ENCODE results near the gene MSH4.
"Not testable (repeated sequence)": the region's sequence is repeated elsewhere in the genome, so short reads cannot be mapped to it uniquely, and the experiment has no call there.

The MSH4 gene

DNA sequence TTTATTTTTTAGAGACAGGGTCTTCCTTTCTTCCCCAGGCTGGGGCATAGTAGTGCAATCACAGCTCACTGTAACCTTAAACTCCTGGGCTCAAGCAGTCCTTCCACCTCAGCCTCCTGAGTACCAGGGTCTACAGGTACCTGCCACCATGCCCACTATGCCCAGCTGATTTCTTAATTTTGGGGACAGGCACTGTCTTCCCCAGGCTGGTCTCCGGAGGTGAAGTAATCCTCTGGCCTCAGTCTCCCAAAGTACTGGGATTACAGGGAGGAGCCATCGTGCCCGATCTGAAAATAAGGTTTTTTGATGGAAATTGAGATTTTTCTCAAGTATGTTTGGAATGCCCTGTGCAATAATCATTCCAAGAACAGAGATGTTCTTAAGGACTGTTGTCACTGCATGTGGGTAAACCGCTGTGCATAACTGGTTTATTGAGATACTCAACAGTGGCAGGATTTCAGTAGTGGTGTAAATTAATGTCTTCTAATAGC is 934 bp upstream of the MSH4 start:
- in situ Hi-C loops (cut with MboI; ENCODE audit: low sequenced_read_pairs), result no loop called here

DNA sequence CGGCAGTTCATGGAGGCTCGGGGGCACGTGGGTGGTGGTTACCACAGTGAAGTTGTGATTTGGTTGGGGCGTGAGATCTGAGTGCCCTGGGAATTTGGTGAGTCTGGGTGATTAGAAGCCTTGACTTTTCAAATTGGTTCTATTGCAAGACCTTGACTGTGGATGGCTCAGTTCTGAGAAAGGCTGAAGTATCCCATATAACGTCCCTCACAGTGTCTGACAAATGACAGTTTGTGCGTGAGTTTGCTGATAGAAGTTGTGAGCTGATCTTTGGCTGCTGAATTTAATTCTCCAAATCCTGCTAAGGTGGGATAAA is 549 bp downstream of the MSH4 start:
- in situ Hi-C loops (cut with MboI; ENCODE audit: low sequenced_read_pairs), result no loop called here

DNA sequence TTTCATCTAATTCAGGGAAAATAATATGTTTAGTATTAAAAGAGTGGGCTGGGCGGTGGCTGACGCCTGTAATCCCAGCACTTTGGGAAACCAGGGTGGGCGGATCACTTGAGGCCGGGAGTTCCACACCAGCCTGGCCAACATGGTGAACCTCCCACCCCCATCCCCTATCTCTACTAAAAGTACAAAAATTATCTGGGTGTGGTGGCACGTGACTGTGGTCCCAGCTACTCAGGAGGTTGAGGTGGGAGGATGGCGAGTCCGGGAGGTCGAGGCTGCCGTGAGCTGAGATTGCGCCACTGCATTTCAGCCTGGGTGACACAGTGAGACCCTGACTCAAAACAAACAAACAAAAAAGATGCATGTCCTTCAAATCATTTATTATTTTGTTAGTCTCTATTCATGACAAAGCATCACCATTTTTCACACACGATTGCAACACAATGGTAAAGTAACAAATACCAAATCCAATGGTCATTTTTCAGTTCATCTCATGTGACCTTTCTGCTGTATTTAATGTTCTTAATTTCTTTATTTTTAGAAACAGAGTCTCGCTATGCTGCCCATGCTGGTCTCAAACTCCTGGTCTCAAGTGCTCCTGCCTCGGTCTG is 1.0 kb downstream of the MSH4 start:
- in situ Hi-C loops (cut with MboI; ENCODE audit: low sequenced_read_pairs), result no loop called here

DNA sequence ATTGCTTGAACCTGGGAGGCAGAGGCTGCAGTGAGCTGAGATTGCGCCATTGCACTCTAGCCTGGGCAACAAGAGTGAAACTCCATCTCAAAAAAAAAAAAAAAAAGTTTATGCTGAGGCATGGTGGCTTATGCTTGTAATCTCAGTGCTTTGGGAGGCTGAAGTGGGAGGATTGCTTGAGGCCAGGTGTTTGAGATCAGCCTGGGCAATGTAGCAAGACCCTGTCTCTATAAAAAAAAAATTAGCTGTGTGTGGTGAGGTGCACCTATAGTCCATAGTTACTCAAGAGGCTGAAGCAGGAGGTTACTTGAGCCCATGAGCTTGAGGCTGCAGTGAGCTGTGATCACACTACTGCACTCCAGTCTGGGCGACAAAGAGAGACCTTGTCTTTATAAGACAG is 4.8 kb downstream of the MSH4 start:
- in situ Hi-C loops (cut with MboI; ENCODE audit: low sequenced_read_pairs), result not testable (repeated sequence)

DNA sequence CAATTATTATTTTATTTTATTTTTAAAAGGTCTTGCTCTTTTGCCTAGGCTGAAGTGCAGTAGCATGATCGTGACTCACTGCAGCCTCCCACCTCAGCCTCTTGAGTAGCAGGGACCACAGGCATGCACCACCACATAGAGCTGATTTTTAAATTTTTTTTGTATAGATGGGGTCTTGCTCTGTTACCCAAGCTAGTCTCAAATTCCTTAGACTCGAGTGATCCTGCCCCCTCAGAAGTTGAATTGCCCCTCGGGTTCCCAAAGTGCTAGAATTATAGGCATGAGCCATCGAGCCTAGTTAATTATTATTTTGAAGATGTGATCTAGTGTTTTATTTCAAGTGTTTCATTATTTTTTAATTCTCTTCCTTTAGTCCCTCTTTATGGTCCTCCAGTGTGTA is 12.2 kb downstream of the MSH4 start:
- in situ Hi-C loops (cut with MboI; ENCODE audit: low sequenced_read_pairs), result no loop called here

DNA sequence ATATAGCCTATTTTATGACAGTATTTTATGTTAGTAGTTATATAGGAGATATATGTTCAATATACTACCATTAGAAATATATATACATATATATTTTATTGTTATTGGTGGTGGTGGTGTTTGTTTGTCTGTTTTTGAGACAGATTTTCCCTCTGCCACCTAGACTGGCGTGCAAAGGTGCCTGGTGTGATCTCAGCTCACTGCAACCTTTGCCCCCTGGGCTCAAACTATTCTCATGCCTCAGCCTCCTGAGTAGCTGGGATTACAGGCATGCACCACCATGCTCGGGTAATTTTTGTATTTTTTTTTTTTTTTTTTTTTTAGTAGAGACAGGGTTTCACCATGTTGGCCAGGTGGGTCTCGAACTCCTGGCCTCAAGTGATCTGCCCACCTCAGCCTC is 13.4 kb downstream of the MSH4 start:
- in situ Hi-C loops (cut with MboI; ENCODE audit: low sequenced_read_pairs), result not testable (repeated sequence)

DNA sequence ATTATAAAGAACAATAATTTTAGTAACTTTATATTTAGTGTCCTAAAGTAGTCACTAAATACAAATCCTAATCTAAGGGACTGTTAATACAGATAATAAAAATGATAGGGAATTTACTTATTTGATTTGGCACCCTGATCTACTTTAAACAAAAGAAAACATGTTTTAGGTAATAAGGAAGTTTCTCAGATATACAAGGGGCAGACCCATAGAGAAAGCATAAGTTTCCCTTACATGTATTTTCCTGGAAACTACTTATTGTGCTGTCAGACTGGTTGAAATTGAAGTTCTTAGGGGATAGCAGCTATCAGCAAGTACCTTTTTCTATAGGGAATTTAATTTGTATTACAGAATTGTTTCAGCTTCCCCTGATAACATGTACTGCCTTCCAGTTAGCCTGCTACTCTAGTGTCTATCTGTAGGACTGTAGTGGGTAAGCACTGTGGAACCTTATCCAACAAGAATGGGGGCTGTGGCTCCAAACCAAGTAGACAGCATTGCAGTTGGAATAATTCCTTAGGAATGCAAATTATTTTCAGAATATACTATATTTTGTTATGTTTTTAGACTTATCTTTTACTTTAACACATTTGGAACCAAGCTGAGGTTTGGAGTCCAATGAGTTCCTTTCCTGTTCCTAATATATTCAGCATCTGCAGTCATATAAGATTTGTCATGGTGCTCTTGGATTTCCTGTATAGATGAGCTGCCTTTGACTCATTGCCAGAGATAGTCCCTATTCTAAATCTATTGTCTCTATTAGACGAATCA is 14.7 kb downstream of the MSH4 start:
- in situ Hi-C loops (cut with MboI; ENCODE audit: low sequenced_read_pairs), result no loop called here

DNA sequence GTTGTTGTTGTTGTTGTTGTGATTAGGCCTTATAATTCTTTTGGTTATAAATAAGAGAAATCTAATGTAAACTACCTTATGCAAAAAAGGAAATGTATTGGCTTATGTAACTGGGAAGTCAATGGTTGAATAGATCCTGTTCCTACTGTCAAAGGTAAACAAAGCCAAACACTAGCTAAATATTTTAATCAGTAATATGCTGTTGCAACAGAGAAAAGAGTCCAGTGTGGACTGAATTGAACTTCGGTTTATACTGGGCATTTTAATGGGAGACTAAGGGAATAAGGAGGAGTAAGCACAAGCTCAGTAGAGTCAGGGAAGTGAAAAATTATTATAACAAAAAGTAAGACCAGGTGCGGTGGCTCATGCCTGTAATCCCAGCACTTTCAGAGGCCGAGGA is 15.4 kb downstream of the MSH4 start:
- in situ Hi-C loops (cut with MboI; ENCODE audit: low sequenced_read_pairs), result no loop called here

DNA sequence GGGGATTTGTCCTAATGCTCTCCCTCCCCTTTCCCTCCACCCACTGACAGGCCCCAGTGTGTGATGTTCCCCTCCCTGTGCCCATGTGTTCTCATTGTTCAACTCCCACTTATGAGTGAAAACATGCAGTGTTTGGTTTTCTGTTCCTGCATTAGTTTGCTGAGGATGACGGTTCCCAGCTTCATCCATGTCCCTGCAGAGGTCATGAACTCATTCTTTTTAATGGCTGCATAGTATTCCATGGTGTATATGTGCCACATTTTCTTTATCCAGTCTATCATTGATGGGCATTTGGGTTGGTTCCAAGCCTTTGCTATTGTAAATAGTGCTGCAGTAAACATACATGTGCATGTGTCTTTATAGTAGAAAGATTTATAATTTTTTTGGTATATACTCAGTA is 26.9 kb downstream of the MSH4 start:
- in situ Hi-C loops (cut with MboI; ENCODE audit: low sequenced_read_pairs), result not testable (repeated sequence)

DNA sequence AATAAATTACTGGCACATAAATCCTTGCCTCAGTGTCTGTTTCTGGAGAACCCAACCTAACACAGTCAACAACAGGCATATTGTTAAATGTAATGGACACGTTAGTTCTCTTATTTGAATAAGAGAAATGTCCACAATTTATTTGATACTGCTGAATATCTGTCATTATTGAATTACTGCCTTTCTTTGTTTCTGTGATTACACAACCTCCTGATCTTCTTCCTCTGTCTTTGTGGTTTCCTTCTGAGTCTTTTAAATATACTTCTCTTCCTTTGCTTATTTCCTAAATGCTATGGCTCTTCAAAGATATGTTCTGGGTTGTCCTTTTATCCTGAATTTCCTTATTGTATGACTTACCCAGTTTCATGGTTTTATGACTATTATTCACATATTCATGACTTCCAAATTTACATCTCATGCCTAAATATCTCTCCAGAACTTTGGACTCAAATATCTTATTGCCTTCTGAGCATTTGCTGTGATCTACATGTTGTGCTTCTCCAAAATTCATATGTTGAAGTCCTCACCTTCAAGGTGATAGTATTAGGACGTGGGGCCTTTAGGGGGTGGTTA is 39.9 kb downstream of the MSH4 start:
- in situ Hi-C loops (cut with MboI; ENCODE audit: low sequenced_read_pairs), result no loop called here

DNA sequence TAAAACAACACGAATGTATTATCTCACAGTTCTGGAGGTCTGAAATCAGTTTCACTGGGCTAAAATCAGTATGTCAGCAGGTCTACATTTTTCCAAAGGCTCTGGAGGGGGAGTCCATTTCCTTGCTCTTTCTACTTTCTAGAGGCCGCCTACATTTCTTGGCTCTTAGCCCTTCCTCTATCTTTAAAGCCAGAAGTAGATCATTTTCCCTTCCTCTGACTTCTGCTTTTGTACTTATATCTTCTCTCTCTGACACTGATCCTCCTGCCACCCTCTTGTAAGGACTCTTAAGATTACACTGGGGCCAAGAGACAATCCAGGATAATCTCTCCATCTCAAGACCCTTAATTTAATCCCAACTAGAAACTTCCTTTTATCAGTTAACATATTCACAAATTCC is 41.4 kb downstream of the MSH4 start:
- in situ Hi-C loops (cut with MboI; ENCODE audit: low sequenced_read_pairs), result no loop called here

DNA sequence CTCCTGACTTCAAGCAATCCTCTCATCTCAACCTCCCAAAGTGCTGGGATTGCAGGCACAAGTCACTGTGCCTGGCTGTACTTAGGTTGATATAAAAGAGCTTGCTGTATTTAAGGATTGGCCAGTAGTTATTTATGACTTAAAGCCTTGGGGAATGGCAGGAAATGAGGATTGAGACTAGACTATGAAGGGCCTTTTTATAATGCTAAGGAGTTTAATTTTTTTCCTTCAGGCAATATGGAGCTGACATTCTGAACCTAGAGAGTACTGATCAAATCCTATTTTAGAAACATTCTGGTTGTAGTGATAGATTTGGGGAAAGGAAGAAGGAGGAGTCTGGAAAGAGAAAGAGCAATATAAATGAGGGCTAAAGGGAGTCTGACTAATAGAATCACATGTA is 44.7 kb downstream of the MSH4 start:
- in situ Hi-C loops (cut with MboI; ENCODE audit: low sequenced_read_pairs), result no loop called here

DNA sequence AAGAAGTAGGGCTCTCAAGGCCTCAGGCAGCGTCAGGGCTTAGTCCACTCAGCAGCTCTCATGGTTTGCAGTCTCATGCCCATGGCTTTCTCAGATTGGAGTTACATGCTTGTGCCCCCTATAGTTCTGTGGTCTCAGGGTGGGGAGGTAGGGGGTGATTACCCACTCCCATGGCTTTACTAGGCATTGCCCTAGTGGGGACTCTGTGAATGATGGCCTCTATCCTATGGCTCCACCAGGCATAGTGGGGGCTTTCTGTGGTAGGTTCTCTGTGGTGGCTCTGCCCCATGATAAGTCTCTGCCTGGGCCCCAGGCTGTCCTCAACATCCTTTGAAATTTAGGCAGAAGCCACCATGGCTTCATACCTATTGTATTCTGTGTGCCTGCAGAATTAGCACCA is 48.9 kb downstream of the MSH4 start:
- in situ Hi-C loops (cut with MboI; ENCODE audit: low sequenced_read_pairs), result no loop called here

DNA sequence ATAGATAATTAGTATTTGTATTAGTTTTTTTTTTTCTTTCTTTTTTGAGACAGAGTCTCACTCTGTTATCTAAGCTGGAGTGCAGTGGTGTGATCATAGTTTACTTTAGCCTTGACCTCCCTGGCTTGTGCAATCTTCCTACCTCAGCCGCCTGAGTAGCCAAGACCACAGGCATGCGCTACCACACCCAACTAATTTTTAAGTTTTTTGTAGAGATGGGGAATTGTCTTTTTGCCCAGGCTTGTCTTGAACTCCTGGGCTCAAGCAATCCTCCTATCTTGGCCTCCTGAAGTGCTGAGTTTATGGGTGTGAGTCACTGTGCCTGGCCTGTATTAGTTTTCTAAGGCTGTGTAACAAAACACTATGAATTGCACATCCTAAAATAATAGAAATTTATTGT is 58.3 kb downstream of the MSH4 start:
- in situ Hi-C loops (cut with MboI; ENCODE audit: low sequenced_read_pairs), result no loop called here

DNA sequence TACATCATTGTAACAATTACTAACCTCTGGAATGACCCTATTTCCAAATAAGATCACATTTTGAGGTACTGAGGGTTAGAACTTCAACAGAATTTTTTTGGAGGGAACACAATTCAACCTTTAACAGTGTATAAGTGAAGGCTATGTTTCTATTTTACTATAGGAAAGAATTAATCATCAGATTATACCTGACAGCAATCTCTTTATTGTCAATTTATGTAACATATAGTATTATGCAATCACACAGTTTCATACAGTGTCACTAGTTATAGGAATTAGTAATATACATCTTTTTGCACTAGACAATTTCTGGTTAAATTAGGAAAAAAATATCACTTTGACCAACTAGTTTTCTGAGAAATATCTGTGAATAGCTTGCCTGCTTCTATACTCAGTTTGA is 59.1 kb downstream of the MSH4 start:
- in situ Hi-C loops (cut with MboI; ENCODE audit: low sequenced_read_pairs), result no loop called here

DNA sequence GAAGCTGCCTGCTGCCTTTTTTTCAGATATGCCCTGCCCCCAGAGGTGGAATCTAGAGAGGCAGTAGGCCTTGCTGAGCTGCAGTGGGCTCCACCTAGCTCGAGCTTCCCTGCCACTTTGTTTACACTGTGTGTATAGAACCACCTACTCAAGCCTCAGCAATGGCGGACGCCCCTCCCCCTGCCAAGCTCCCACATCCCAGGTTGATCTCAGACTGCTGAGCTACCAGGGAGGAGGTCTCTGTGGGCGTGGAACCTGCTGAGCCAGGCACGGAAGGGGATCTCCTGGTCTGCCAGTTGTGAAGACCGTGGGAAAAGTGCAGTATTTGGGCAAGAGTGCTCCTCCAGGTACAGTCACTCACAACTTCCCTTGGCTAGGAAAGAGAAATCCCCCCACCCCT is 65.1 kb downstream of the MSH4 start:
- in situ Hi-C loops (cut with MboI; ENCODE audit: low sequenced_read_pairs), result no loop called here

DNA sequence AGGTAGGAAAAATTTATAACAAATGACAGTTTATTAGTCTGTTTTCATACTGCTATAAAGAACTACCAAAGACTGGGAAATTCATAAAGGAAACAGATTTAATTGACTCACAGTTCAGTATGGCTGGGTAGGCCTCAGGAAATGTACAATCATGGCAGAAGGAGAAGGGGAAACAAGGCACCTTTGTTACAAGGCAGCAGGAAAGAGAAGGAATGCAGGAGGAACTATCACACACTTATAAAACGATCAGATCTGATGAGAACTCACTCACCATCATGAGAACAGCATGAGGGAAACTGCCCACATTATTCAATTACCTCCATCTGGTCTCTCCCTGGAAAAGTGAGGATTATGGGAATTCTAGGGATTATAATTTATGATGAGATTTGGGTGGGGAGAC is 74.3 kb downstream of the MSH4 start:
- in situ Hi-C loops (cut with MboI; ENCODE audit: low sequenced_read_pairs), result no loop called here

DNA sequence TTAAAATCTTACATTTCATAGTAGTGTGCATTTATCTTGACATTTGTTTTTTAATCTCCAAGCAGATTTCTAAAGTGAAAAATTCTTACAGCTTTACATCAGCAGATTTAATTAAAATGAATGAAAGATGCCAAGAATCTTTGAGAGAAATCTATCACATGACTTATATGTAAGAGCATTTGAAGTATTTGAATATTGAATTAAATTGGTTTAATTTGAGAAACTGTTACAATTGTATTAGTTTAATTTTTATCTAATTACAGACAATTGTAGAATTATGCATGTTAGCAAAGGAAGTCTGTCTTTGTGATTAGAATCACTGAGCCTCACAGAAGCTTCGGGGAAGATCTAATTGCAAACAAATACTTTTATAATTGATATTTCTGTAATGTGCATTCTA is 83.3 kb downstream of the MSH4 start:
- in situ Hi-C loops (cut with MboI; ENCODE audit: low sequenced_read_pairs), result no loop called here

DNA sequence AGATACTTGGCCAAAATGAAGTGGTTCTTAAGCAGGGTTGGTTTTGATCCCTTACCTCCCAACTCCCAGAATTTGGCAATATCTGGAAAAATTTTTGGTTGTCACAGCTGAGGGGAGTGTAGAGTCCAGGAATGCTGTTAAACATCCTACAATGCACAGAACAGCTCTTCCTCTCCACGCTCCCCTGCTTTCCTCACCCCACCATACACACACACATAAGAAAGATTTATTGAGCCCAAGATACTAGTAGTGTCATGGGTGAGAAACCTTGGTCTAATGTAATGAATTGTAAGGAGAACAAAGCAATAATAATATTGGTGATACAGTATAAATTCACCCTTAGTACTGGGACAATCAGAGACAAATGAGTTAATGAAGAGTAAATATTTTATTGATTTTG is 87.8 kb downstream of the MSH4 start:
- in situ Hi-C loops (cut with MboI; ENCODE audit: low sequenced_read_pairs), result no loop called here

DNA sequence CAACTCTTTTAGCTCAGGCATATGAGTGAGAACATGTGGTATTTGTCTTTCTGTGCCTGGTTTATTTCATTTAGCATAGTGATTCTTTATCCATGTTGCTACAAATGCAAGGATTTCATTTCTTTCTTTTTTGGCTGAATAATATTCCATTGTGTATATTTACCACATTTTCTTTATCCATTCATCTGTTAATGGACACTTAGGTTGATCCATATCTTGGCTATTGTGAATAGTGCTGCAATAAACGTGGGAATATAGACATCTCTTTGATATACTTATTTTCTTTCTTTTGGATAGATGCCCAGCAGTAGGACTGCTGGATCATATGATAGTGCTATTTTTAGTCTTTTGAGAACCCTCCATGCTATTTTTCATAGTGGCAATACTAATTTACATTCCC is 104.7 kb downstream of the MSH4 start:
- in situ Hi-C loops (cut with MboI; ENCODE audit: low sequenced_read_pairs), result no loop called here

DNA sequence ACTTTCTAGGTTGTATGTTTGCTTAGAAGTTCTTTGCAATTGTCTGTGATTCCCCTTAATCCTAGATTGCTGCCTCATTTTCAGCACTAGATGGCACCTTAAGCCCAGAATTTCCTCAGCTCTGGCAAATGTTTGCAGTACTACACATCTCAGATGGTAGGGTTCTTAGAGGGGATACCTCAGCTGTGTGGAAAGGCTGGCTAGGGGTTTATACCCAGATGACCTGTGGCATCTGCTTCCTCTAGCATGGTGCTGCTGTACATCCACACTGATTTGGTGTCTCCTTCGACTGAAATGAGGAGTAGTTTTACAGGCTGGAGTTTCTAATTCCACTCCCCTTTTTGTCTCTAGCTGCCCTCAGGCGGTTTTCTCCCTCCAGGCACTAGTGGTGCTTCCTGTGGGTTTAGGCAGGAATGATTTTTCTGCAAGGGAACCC is 112.1 kb downstream of the MSH4 start:
- in situ Hi-C loops (cut with MboI; ENCODE audit: low sequenced_read_pairs), result no loop called here

DNA sequence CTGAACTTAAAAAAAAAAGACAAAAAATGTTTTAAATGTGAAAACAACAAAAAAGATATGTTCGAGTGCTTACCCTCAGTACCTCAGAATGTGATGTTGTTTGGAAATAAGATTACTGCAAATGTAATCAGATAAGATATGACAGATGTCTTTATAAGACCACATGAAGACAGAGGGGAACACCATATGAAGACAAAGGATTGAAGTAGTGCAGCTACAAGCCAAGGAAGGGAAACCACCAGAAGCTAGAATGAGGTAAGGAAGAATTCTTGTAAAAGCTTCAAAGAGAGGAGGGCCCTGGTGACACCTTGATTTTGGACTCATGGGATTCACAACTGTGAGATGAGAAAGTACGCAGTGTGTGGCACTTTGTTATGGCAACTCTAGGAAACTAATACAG is 120.2 kb downstream of the MSH4 start:
- in situ Hi-C loops (cut with MboI; ENCODE audit: low sequenced_read_pairs), result no loop called here

DNA sequence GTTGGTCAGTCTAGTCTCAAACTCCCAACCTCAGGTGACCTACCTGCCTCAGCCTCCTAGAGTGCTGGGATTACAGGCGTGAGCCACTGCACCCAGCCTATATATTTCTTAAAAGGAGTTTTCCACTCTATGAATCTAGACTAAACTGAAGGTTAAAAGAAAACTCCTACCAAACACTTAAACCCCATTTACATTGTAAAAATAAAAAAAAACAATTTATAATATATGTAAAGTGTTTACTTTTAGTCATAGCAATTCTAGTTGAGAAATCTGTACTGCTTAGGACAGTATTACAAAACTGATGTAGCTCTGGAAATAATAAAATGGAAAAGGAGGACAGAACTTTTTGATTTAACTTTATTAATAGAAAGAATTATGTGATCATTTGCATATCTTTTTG is 126.0 kb downstream of the MSH4 start:
- in situ Hi-C loops (cut with MboI; ENCODE audit: low sequenced_read_pairs), result no loop called here

All from HL-60/S4 (cell line).